SJSA1 (cell line): ENCODE results near the gene RADIL. TPM values are rescaled to one million over a fixed set of nuclear protein-coding genes. Genes with fewer than 3 reads are reported as not detected.

Experiments used
- DNase-seq, 2 experiments: peaks; one replicate each; pipeline ENCODE4 v3.0.0-alpha.2; 2015 to 2020; ENCODE audit warnings: low spot score in 2 of 2, low read depth in 1 of 2
- H3K27ac ChIP-seq: fragments of 250-450 bp; sonication (Bioruptor Pico); 2 replicates; pipeline ENCODE4 v1.5.1; 2020; ENCODE audit warnings: mild to moderate bottlenecking, moderate library complexity
- H3K27me3 ChIP-seq: fragments of 250-450 bp; sonication (Bioruptor Pico); replicated peaks from 2 replicates; pipeline ENCODE4 v1.5.1; 2020; ENCODE audit warnings: mild to moderate bottlenecking, moderate library complexity
- H3K36me3 ChIP-seq: fragments of 250-450 bp; sonication (Bioruptor Pico); 2 replicates; pipeline ENCODE4 v1.5.1; 2020; ENCODE audit warnings: mild to moderate bottlenecking
- H3K4me1 ChIP-seq: fragments of 250-450 bp; sonication (Bioruptor Pico); replicated peaks from 2 replicates; pipeline ENCODE4 v1.6.1; 2021; ENCODE audit warnings: mild to moderate bottlenecking
- H3K4me3 ChIP-seq: fragments of 250-450 bp; sonication (Bioruptor Pico); 2 replicates; pipeline ENCODE4 v1.5.1; 2020; ENCODE audit warnings: mild to moderate bottlenecking
- H3K9me3 ChIP-seq: fragments of 250-450 bp; sonication (Bioruptor Pico); replicated peaks from 2 replicates; pipeline ENCODE4 v1.5.1; 2020; ENCODE audit warnings: mild to moderate bottlenecking
- total RNA-seq: library from RNA; depleted of rRNA; stranded (reverse); fragments of >200 nt; shearing (Covaris generic); gene quantifications from 2 replicates; pipeline ENCODE4 v1.2.3, GENCODE V29; 2014

Gene RADIL
- total RNA-seq, 1 experiment from 2014 or later: 0.24 TPM

GRCh38 chr7:4875391-4875790 is 8.1 kb downstream of the RADIL start:
- Histone ChIP-seq H3K4me1 (no peaks in the 10 kb centered on the region), H3K27me3 (peaks cover 20% of the 10 kb centered on the region), H3K9me3 (0 out of 2 replicates have a peak, but pooled peaks cover 2% of the 10 kb centered on the region), H3K4me3 (no peak overlapping the region), H3K36me3 (no peaks in the 10 kb centered on the region), H3K27ac (no peak overlapping the region)
- DNase-seq: no peak

- no peak overlapping the region for H3K27ac ChIP-seq
- no peak for DNase-seq
- H3K36me3 ChIP-seq: no peaks in the 10 kb centered on the region
- peaks cover 13% of the 10 kb centered on the region for H3K27me3 ChIP-seq
- H3K4me3 ChIP-seq: no peak overlapping the region
- H3K4me1 ChIP-seq: no peaks in the 10 kb centered on the region
- H3K9me3 ChIP-seq: 0 out of 2 replicates have a peak, but pooled peaks cover 2% of the 10 kb centered on the region
Observed at GRCh38 chr7:4873071-4873944, 10.2 kb downstream of the RADIL start.

- H3K4me3 ChIP-seq: no peak overlapping the region
- no peak for DNase-seq
- H3K27me3 ChIP-seq: peaks cover 13% of the 10 kb centered on the region
- no peaks in the 10 kb centered on the region for H3K36me3 ChIP-seq
- 0 out of 2 replicates have a peak, but pooled peaks cover 2% of the 10 kb centered on the region for H3K9me3 ChIP-seq
- no peak overlapping the region for H3K27ac ChIP-seq
- no peaks in the 10 kb centered on the region for H3K4me1 ChIP-seq
Observed at GRCh38 chr7:4871930-4872675, 11.4 kb downstream of the RADIL start.

- peaks cover 18% of the 10 kb centered on the region for H3K27me3 ChIP-seq
- H3K27ac ChIP-seq: no peak overlapping the region
- no peaks in the 10 kb centered on the region for H3K4me1 ChIP-seq
- 0 out of 2 replicates have a peak, but pooled peaks cover 2% of the 10 kb centered on the region for H3K9me3 ChIP-seq
- H3K36me3 ChIP-seq: no peaks in the 10 kb centered on the region
- no peak overlapping the region for H3K4me3 ChIP-seq
- DNase-seq: no peak
Observed at GRCh38 chr7:4871056-4871680, 12.3 kb downstream of the RADIL start.

GRCh38 chr7:4868493-4868892 is 15.0 kb downstream of the RADIL start:
- no peaks in the 10 kb centered on the region for H3K4me1 ChIP-seq
- H3K27ac ChIP-seq: no peak overlapping the region
- H3K9me3 ChIP-seq: no peaks in the 10 kb centered on the region; the same call in 1 of the 2 replicates
- H3K36me3 ChIP-seq: no peaks in the 10 kb centered on the region
- peaks cover 34% of the 10 kb centered on the region for H3K27me3 ChIP-seq
- no peak for DNase-seq
- H3K4me3 ChIP-seq: no peak overlapping the region

- Histone ChIP-seq H3K4me1 (no peaks in the 10 kb centered on the region), H3K27me3 (peaks cover 34% of the 10 kb centered on the region), H3K27ac (no peak overlapping the region), H3K36me3 (no peaks in the 10 kb centered on the region), H3K9me3 (no peaks in the 10 kb centered on the region; the same call in 1 of the 2 replicates), H3K4me3 (no peak overlapping the region)
- no peak for DNase-seq
Observed at GRCh38 chr7:4866528-4867496, 16.7 kb downstream of the RADIL start.

- H3K4me1 ChIP-seq: no peaks in the 10 kb centered on the region
- H3K4me3 ChIP-seq: no peak overlapping the region
- no peak for DNase-seq
- no peak overlapping the region for H3K27ac ChIP-seq
- no peaks in the 10 kb centered on the region; the same call in 1 of the 2 replicates for H3K9me3 ChIP-seq
- H3K27me3 ChIP-seq: peaks cover 47% of the 10 kb centered on the region
- H3K36me3 ChIP-seq: no peaks in the 10 kb centered on the region
Observed at GRCh38 chr7:4862156-4862555, 21.4 kb downstream of the RADIL start.

GRCh38 chr7:4861673-4862072 is 21.8 kb downstream of the RADIL start, which contains the start of gene PAPOLB:
PAPOLB (minus strand) TSS chr7:4862030; CDS start chr7:4861810, 220 bp downstream.
- H3K4me3 ChIP-seq: no peak within 1 kb of the TSS
- no peaks in the 10 kb centered on the region; the same call in 1 of the 2 replicates for H3K9me3 ChIP-seq

GRCh38 chr7:4861227-4861626 is 22.3 kb downstream of the RADIL start:
- no peak for DNase-seq
- H3K27ac ChIP-seq: no peak overlapping the region
- H3K36me3 ChIP-seq: no peaks in the 10 kb centered on the region
- H3K27me3 ChIP-seq: peaks cover 43% of the 10 kb centered on the region
- H3K4me1 ChIP-seq: no peaks in the 10 kb centered on the region
- H3K4me3 ChIP-seq: no peak overlapping the region
- H3K9me3 ChIP-seq: no peaks in the 10 kb centered on the region; the same call in 1 of the 2 replicates

More at GRCh38 chr7:4861673-4862072, 21.8 kb downstream of the RADIL start, which contains the start of gene PAPOLB:
- Histone ChIP-seq H3K36me3 (no peaks in the 10 kb centered on the region), H3K27ac (no peak within 1 kb of the TSS), H3K27me3 (peaks cover 48% of the 10 kb centered on the region), H3K4me1 (no peaks in the 10 kb centered on the region)
- DNase-seq: no peak

- Histone ChIP-seq H3K27me3 (peaks cover 24% of the 10 kb centered on the region), H3K36me3 (no peaks in the 10 kb centered on the region), H3K4me1 (no peaks in the 10 kb centered on the region), H3K27ac (no peak overlapping the region), H3K9me3 (no peaks in the 10 kb centered on the region; the same call in 1 of the 2 replicates), H3K4me3 (no peak overlapping the region)
- no peak for DNase-seq
Observed at GRCh38 chr7:4857189-4857588, 26.3 kb downstream of the RADIL start.

- no peaks in the 10 kb centered on the region for H3K36me3 ChIP-seq
- no peak overlapping the region for H3K27ac ChIP-seq
- peaks cover 3% of the 10 kb centered on the region for H3K9me3 ChIP-seq
- H3K27me3 ChIP-seq: peaks cover 24% of the 10 kb centered on the region
- H3K4me1 ChIP-seq: no peaks in the 10 kb centered on the region
- DNase-seq: no peak
- no peak overlapping the region for H3K4me3 ChIP-seq
Observed at GRCh38 chr7:4856336-4857057, 27.0 kb downstream of the RADIL start.

GRCh38 chr7:4854916-4855315 is 28.6 kb downstream of the RADIL start:
- H3K27me3 ChIP-seq: peaks cover 19% of the 10 kb centered on the region
- no peak for DNase-seq
- H3K9me3 ChIP-seq: peaks cover 7% of the 10 kb centered on the region
- H3K36me3 ChIP-seq: no peaks in the 10 kb centered on the region
- H3K4me3 ChIP-seq: no peak overlapping the region
- no peak overlapping the region for H3K27ac ChIP-seq
- no peaks in the 10 kb centered on the region for H3K4me1 ChIP-seq
